ENCODE data around the gene OR52L1.

OR52L1 gene

DNA sequence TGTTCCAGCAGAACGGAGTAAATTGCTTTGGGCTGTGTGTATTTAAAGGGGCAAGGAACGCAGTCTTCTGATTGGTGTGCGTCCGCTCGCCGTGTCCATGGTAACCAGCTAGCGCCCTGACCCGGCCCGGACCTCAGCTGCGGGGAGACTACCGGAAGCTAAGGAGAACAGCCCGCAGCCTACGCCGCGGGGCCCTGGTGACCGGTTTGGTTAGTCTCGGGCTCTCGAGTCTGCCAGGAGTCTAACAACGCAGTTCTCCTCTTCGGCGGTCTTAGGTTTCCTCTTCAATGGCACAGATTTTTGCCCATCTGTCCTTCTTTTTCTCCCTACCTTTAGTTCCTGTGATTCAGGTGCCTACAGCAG lies 48.2 kb downstream of the OR52L1 start:
- no peak for DNase-seq

DNA sequence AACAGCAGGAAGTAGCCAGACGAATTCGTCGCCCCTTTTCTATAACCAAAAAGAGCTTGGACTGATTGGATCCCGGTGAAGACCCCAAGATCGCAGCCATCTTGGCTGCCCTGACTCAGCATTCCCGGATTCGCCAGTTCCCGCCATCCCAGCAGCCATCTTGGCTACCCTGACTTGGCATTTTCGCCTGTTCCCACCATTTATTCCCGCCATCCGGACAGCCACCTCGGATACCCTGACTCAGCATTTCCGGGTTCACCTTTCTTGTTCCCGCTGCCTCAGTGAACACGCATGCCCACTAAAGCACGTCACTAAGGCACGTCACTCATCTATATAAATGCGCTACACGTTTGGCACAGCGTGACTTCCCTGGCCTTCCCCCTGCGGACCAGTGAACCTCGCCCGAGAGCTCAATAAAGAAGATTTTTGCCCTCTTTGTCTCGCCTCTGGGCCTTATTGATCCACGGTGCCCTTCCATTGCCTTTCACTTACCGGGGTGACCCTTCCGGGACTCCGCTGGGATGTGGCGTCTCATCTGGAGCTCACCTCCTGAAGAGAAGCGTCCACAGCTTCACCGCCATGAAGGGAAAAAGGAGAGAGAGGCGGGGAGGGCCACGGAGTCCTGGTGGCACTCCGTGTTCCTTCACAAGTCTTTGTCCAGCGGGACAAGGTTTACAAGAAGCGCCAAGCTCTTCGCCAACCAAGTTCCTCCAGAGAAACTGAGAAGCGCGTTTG lies 48.8 kb downstream of the OR52L1 start:
- no peak for DNase-seq
